ENCODE results near the gene GALNT10.

DNA sequence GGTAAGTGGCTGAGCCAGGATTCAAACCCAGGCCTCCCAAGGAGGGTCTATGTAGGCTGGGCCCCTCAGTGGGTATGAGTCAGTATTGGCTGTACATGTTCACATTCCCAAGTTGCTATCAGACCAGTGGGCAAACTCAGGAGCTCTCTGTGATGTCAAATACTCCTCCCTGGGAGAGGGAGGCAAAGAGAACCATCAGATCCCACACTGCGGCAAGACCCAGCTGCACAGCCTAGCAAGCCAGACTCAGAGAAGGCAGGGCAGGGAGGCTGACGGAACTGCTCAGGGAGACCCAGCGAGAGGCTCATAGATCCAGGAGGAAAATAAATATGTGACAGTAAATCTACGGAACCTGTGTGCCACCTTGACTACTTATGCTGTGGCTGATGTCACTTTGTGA lies 212.7 kb downstream of the GALNT10 start:
- TF ChIP-seq POLR2A (IDR thresholded peaks at IDR 0.05) = no peak
- TF ChIP-seq, protein P1, sequence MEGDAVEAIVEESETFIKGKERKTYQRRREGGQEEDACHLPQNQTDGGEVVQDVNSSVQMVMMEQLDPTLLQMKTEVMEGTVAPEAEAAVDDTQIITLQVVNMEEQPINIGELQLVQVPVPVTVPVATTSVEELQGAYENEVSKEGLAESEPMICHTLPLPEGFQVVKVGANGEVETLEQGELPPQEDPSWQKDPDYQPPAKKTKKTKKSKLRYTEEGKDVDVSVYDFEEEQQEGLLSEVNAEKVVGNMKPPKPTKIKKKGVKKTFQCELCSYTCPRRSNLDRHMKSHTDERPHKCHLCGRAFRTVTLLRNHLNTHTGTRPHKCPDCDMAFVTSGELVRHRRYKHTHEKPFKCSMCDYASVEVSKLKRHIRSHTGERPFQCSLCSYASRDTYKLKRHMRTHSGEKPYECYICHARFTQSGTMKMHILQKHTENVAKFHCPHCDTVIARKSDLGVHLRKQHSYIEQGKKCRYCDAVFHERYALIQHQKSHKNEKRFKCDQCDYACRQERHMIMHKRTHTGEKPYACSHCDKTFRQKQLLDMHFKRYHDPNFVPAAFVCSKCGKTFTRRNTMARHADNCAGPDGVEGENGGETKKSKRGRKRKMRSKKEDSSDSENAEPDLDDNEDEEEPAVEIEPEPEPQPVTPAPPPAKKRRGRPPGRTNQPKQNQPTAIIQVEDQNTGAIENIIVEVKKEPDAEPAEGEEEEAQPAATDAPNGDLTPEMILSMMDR (IDR thresholded peaks at IDR 0.05) = no peak
